IPS DF 6.9 (cell line): ENCODE data around the gene UHRF1.

Experiments used
- DNase-seq: peaks from one replicate; pipeline ENCODE4 v3.0.0-alpha.2; 2013; ENCODE audit warnings: low read depth, low spot score
- H3K27ac ChIP-seq: one replicate; pipeline ENCODE4 v1.5.1; 2013; ENCODE audit warnings: low read length, control low read depth
- H3K27me3 ChIP-seq: 2 replicates; pipeline ENCODE4 v1.6.1; 2013; ENCODE audit warnings: mild to moderate bottlenecking, low read length; ENCODE audit not compliant: control insufficient read depth, insufficient read depth
- H3K36me3 ChIP-seq: 2 replicates; pipeline ENCODE4 v1.6.1; 2013; ENCODE audit warnings: low read length; ENCODE audit not compliant: control insufficient read depth, insufficient read depth
- H3K4me1 ChIP-seq: 2 replicates; pipeline ENCODE4 v1.6.1; 2013; ENCODE audit warnings: low read length; ENCODE audit not compliant: control insufficient read depth, insufficient read depth
- H3K4me3 ChIP-seq: 2 replicates; pipeline ENCODE4 v1.5.1; 2013; ENCODE audit warnings: mild to moderate bottlenecking, low read length
- H3K9me3 ChIP-seq: 2 replicates; pipeline ENCODE4 v1.6.1; 2013; ENCODE audit warnings: low read length, inconsistent platforms; ENCODE audit not compliant: control insufficient read depth, insufficient read depth
- WGBS: extraction: QIAGEN DNeasy Blood & Tissue Kit; methylation state at CpG from one replicate; pipeline ENCODE4 v1.1.7; 2013; ENCODE audit warnings: mixed read lengths, missing lambda C conversion rate; ENCODE audit not compliant: insufficient read length, insufficient coverage; 5-methylcytosine and 5-hydroxymethylcytosine counted together

The UHRF1 gene

GRCh38 chr19:4988770-4989251 is 79.5 kb downstream of the UHRF1 start:
- no peak for DNase-seq
- Histone ChIP-seq H3K4me3 (no peak overlapping the region), H3K27me3 (no peaks in the 10 kb centered on the region), H3K36me3 (no peaks in the 10 kb centered on the region), H3K9me3 (no peaks in the 10 kb centered on the region), H3K27ac (no peak overlapping the region), H3K4me1 (peaks cover 1% of the 10 kb centered on the region; the same call in 1 of the 2 replicates)
- WGBS, result no CpG with 5 or more reads among the region's 13 CpGs

GRCh38 chr19:4990306-4990705 is 81.0 kb downstream of the UHRF1 start:
- no peak for DNase-seq
- no CpG with 5 or more reads among the region's 7 CpGs for WGBS
- Histone ChIP-seq H3K4me3 (no peak overlapping the region), H3K36me3 (no peaks in the 10 kb centered on the region), H3K27ac (no peak overlapping the region), H3K27me3 (no peaks in the 10 kb centered on the region), H3K9me3 (no peaks in the 10 kb centered on the region), H3K4me1 (peaks cover 1% of the 10 kb centered on the region; the same call in 1 of the 2 replicates)

GRCh38 chr19:4991538-4991937 is 82.2 kb downstream of the UHRF1 start:
- WGBS, result no CpG with 5 or more reads among the region's 9 CpGs

GRCh38 chr19:4991996-4992698 is 82.8 kb downstream of the UHRF1 start:
- no peak for DNase-seq
- H3K9me3 ChIP-seq, result no peaks in the 10 kb centered on the region
- WGBS, result no CpG with 5 or more reads among the region's 13 CpGs
- H3K27ac ChIP-seq, result no peak overlapping the region
- H3K4me1 ChIP-seq, result no peaks in the 10 kb centered on the region
- no peaks in the 10 kb centered on the region for H3K27me3 ChIP-seq
- no peaks in the 10 kb centered on the region for H3K36me3 ChIP-seq
- H3K4me3 ChIP-seq, result no peak overlapping the region

More at GRCh38 chr19:4991538-4991937, 82.2 kb downstream of the UHRF1 start:
- Histone ChIP-seq H3K4me3 (no peak overlapping the region), H3K27me3 (no peaks in the 10 kb centered on the region), H3K27ac (no peak overlapping the region), H3K9me3 (no peaks in the 10 kb centered on the region), H3K36me3 (no peaks in the 10 kb centered on the region), H3K4me1 (no peaks in the 10 kb centered on the region)
- no peak for DNase-seq

- no peaks in the 10 kb centered on the region for H3K27me3 ChIP-seq
- no peak overlapping the region for H3K27ac ChIP-seq
- no CpG with 5 or more reads among the region's 3 CpGs for WGBS
- H3K36me3 ChIP-seq, result no peaks in the 10 kb centered on the region
- H3K9me3 ChIP-seq, result no peaks in the 10 kb centered on the region
- H3K4me3 ChIP-seq, result no peak overlapping the region
- DNase-seq, result no peak
- no peaks in the 10 kb centered on the region for H3K4me1 ChIP-seq
These were observed 84.4 kb downstream of the UHRF1 start for GRCh38 chr19:4993683-4994082.

- Histone ChIP-seq H3K27ac (no peak overlapping the region), H3K4me1 (no peaks in the 10 kb centered on the region), H3K27me3 (no peaks in the 10 kb centered on the region), H3K36me3 (no peaks in the 10 kb centered on the region), H3K4me3 (no peak overlapping the region), H3K9me3 (no peaks in the 10 kb centered on the region)
- no peak for DNase-seq
- no CpG with 5 or more reads among the region's 5 CpGs for WGBS
These were observed 87.4 kb downstream of the UHRF1 start for GRCh38 chr19:4996701-4997100.

GRCh38 chr19:4997297-4997696 is 88.0 kb downstream of the UHRF1 start:
- H3K4me1 ChIP-seq, result no peaks in the 10 kb centered on the region
- DNase-seq, result no peak
- no peaks in the 10 kb centered on the region for H3K27me3 ChIP-seq
- H3K36me3 ChIP-seq, result no peaks in the 10 kb centered on the region
- WGBS, result no CpG with 5 or more reads among the region's 12 CpGs
- H3K27ac ChIP-seq, result no peak overlapping the region
- H3K9me3 ChIP-seq, result no peaks in the 10 kb centered on the region
- H3K4me3 ChIP-seq, result no peak overlapping the region

- H3K27me3 ChIP-seq, result no peaks in the 10 kb centered on the region
- H3K9me3 ChIP-seq, result no peaks in the 10 kb centered on the region
- H3K4me3 ChIP-seq, result no peak overlapping the region
- no peaks in the 10 kb centered on the region for H3K36me3 ChIP-seq
- H3K27ac ChIP-seq, result no peak overlapping the region
- DNase-seq, result no peak
- WGBS, result 100% methylated on average over 2 of the region's 6 CpGs
- H3K4me1 ChIP-seq, result no peaks in the 10 kb centered on the region
These were observed 90.9 kb downstream of the UHRF1 start for GRCh38 chr19:5000120-5000611.

GRCh38 chr19:5001615-5002014 is 92.3 kb downstream of the UHRF1 start:
- H3K36me3 ChIP-seq, result no peaks in the 10 kb centered on the region
- H3K27me3 ChIP-seq, result no peaks in the 10 kb centered on the region
- H3K9me3 ChIP-seq, result no peaks in the 10 kb centered on the region
- H3K27ac ChIP-seq, result no peak overlapping the region
- no CpG with 5 or more reads among the region's 3 CpGs for WGBS
- H3K4me3 ChIP-seq, result no peak overlapping the region
- DNase-seq, result peak; percentile 29
- H3K4me1 ChIP-seq, result no peaks in the 10 kb centered on the region

- H3K4me3 ChIP-seq, result no peak overlapping the region
- H3K36me3 ChIP-seq, result no peaks in the 10 kb centered on the region
- H3K9me3 ChIP-seq, result no peaks in the 10 kb centered on the region
- no peak for DNase-seq
- H3K27ac ChIP-seq, result no peak overlapping the region
- no peaks in the 10 kb centered on the region for H3K4me1 ChIP-seq
- WGBS, result no CpG with 5 or more reads among the region's 4 CpGs
- no peaks in the 10 kb centered on the region for H3K27me3 ChIP-seq
These were observed 92.8 kb downstream of the UHRF1 start for GRCh38 chr19:5002143-5002542.

GRCh38 chr19:5003781-5004180 is 94.5 kb downstream of the UHRF1 start:
- no peak for DNase-seq
- Histone ChIP-seq H3K27ac (no peak overlapping the region), H3K4me3 (no peak overlapping the region), H3K36me3 (no peaks in the 10 kb centered on the region), H3K9me3 (no peaks in the 10 kb centered on the region), H3K4me1 (no peaks in the 10 kb centered on the region), H3K27me3 (no peaks in the 10 kb centered on the region)
- WGBS, result no CpG with 5 or more reads among the region's 18 CpGs
